Measurements from ENCODE around the gene FRAS1. TPM values are rescaled to one million over a fixed set of nuclear protein-coding genes. Genes with fewer than 3 reads are reported as not detected.

The FRAS1 gene
- total RNA-seq, 3 donors from 2014 or later = 4.9 to 7.5 (median 6.6) TPM

DNA sequence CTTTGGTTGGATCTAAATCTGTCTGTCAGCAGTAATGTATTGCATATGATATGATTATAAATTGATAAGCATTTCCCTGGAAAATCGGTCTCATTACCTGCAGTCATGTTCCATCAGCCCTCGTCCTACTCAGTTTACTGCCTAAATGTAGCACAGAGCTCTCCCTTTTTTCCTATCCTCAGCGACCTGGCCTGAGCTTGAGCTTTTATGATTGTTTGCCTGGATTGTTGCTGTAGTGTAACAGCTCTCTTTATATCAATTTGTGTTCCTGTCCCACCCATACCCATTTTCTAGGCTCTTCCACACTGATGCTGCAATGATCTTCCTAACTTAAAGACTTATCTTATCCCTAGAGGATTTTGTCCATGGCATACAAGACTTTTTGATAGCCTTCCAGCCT is 95.7 kb downstream of the FRAS1 start:
- Histone ChIP-seq H3K27ac (no peak overlapping the region), H3K4me3 (no peak overlapping the region), H3K27me3 (no peaks in the 10 kb centered on the region), H3K36me3 (no peaks in the 10 kb centered on the region), H3K9me3 (no peaks in the 10 kb centered on the region), H3K4me1 (no peaks in the 10 kb centered on the region)
- DNase-seq (ENCODE audit: low spot score in 2 of 2) = no peak
- TF ChIP-seq, protein P1, sequence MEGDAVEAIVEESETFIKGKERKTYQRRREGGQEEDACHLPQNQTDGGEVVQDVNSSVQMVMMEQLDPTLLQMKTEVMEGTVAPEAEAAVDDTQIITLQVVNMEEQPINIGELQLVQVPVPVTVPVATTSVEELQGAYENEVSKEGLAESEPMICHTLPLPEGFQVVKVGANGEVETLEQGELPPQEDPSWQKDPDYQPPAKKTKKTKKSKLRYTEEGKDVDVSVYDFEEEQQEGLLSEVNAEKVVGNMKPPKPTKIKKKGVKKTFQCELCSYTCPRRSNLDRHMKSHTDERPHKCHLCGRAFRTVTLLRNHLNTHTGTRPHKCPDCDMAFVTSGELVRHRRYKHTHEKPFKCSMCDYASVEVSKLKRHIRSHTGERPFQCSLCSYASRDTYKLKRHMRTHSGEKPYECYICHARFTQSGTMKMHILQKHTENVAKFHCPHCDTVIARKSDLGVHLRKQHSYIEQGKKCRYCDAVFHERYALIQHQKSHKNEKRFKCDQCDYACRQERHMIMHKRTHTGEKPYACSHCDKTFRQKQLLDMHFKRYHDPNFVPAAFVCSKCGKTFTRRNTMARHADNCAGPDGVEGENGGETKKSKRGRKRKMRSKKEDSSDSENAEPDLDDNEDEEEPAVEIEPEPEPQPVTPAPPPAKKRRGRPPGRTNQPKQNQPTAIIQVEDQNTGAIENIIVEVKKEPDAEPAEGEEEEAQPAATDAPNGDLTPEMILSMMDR (IDR thresholded peaks at IDR 0.05) = no peak
- TF ChIP-seq POLR2A (IDR thresholded peaks at IDR 0.05) (no peak), POLR2AphosphoS5 (IDR thresholded peaks at IDR 0.05) (no peak)
- intact Hi-C loops (cut with DNase I; ENCODE audit: low total_unique reads) = no loop called here

DNA sequence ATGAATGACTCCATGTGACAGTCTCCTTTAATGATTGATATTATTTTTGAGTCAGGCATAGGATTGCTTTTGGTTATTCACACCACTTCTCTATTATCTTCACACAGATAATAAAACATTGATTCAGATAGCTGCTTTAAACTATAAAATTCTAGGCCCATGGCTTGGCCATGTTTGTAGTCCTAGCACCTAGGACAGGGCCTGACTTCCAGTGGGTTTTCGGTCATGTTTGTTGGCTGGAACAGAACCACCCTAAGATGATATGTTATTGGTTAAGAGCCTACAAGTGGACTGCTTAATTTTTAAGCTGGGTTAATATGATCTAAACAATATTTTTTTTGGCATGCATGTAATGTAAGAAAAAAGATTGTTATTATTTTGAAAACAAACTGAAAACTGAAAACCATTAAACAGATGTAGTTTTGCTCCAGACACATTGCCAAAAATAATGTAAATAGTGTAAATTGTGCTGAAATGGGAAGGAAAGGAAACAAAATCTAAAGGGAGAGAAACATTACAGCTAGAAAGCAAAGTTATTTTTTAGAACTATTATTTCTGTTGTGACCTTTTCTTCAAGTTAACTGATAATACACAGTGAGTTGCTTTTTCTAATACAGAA is 98.0 kb downstream of the FRAS1 start:
- Histone ChIP-seq H3K27ac (no peak overlapping the region), H3K36me3 (no peaks in the 10 kb centered on the region), H3K27me3 (no peaks in the 10 kb centered on the region), H3K4me1 (no peaks in the 10 kb centered on the region), H3K4me3 (no peak overlapping the region), H3K9me3 (no peaks in the 10 kb centered on the region)
- no peak for TF ChIP-seq POLR2AphosphoS5 (IDR thresholded peaks at IDR 0.05)
- TF ChIP-seq, protein P1 (IDR thresholded peaks at IDR 0.05) = no peak
- TF ChIP-seq POLR2A (IDR thresholded peaks at IDR 0.05) = no peak
- intact Hi-C loops (cut with DNase I; ENCODE audit: low total_unique reads) = no loop called here
- DNase-seq (ENCODE audit: low spot score in 2 of 2) = no peak

DNA sequence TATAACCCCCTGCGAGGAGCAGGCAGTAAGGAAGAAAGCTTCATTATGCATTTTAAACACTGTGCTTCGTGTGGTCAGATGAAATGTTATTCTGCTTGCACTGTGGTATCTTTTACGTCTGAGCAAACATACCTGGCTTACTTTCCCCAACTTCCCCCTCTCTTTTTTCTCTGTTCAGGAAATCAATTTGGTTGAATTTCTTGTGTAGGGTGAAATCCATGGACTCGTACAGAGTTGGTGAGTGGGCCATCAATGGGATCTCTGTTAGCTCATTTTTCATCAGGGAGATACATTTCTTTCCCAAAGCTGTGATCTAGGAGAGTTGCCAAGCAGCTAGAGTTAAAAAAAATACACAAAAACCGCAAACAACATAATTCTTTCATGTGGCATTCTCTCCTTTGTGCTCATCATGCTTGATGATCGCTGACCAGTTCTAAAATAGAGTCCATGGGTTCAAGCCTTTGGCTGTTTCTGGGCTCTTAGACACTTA is 98.5 kb downstream of the FRAS1 start:
- Histone ChIP-seq H3K9me3 (no peaks in the 10 kb centered on the region), H3K36me3 (no peaks in the 10 kb centered on the region), H3K27ac (no peak overlapping the region), H3K4me1 (no peaks in the 10 kb centered on the region), H3K27me3 (no peaks in the 10 kb centered on the region), H3K4me3 (no peak overlapping the region)
- no peak for TF ChIP-seq POLR2AphosphoS5 (IDR thresholded peaks at IDR 0.05)
- TF ChIP-seq, protein P1 (IDR thresholded peaks at IDR 0.05) = no peak
- TF ChIP-seq POLR2A (IDR thresholded peaks at IDR 0.05) = no peak
- no peak for DNase-seq (ENCODE audit: low spot score in 2 of 2)
- intact Hi-C loops (cut with DNase I; ENCODE audit: low total_unique reads) = no loop called here

DNA sequence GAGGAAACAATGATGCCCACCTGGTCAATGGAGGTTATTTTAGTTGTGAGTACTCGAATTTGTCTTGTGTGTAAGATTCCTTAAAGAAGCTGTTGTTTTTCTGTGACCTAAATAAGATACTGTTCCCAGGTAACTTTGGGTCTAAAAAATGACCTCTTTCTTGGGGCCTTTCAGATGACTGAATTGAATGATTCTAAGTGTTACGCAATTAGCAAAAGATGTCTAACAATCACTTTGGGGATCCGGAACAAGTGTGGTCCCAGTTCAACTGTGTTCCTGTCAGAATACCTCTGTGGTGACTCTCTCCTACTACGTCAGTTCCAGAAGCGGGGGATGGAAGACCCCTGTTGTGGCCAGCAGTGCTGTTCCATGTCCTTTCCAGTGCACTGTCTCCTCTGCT is 99.4 kb downstream of the FRAS1 start:
- no peak for DNase-seq (ENCODE audit: low spot score in 2 of 2)
- no peak for TF ChIP-seq POLR2A (IDR thresholded peaks at IDR 0.05)
- no peak for TF ChIP-seq POLR2AphosphoS5 (IDR thresholded peaks at IDR 0.05)
- TF ChIP-seq, protein P1 (IDR thresholded peaks at IDR 0.05) = no peak
- intact Hi-C loops (cut with DNase I; ENCODE audit: low total_unique reads) = no loop called here
- no peak overlapping the region for H3K27ac ChIP-seq
- no peaks in the 10 kb centered on the region for H3K4me1 ChIP-seq
- no peaks in the 10 kb centered on the region for H3K36me3 ChIP-seq
- no peak overlapping the region for H3K4me3 ChIP-seq
- H3K27me3 ChIP-seq = no peaks in the 10 kb centered on the region
- no peaks in the 10 kb centered on the region for H3K9me3 ChIP-seq

DNA sequence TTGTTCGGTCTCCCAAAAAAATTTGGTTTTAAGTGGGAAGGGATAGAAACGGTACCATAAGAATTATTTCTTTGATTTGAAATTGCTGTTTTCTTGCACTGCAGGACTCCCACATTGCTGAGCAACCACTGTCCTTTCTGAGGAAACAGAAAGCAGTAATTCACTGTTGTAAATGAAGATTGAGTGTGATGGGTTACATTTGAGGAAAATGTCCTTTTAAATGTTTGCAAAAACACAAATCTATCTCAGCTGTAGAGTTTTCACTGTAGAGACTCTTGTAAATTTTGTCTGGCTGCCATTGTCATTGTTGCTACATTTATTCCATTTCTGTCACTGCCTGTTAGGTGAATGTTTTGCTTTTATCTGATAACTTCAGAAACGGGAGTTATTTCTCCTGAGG is 105.2 kb downstream of the FRAS1 start:
- H3K36me3 ChIP-seq = no peaks in the 10 kb centered on the region
- H3K4me3 ChIP-seq = no peak overlapping the region
- H3K9me3 ChIP-seq = no peaks in the 10 kb centered on the region
- intact Hi-C loops (cut with DNase I; ENCODE audit: low total_unique reads) = no loop called here
- TF ChIP-seq POLR2AphosphoS5 (IDR thresholded peaks at IDR 0.05) (no peak), POLR2A (IDR thresholded peaks at IDR 0.05) (no peak)
- TF ChIP-seq, protein P1 (IDR thresholded peaks at IDR 0.05) = no peak
- H3K4me1 ChIP-seq = no peaks in the 10 kb centered on the region
- H3K27ac ChIP-seq = no peak overlapping the region
- H3K27me3 ChIP-seq = no peaks in the 10 kb centered on the region
- no peak for DNase-seq (ENCODE audit: low spot score in 2 of 2)

Data from breast epithelium (tissue), 4 donors.